HepG2 (cell line): ENCODE measurements around the gene CT47A1. TPM values are rescaled to one million over a fixed set of nuclear protein-coding genes. Genes with fewer than 3 reads are reported as not detected.
"Not testable (repeated sequence)": the region's sequence is repeated elsewhere in the genome, so short reads cannot be mapped to it uniquely, and the experiment has no call there.

Source experiments
- ATAC-seq: fragments of 200-7000 bp; cut with Tn5 transposase; 3 replicates; pipeline ENCODE4 v1.9.1; 2020; ENCODE audit warnings: mild to moderate bottlenecking, moderate library complexity
- BruUV-seq: library from RNA; stranded (reverse); fragments of 400-500 nt; replicated peaks from 2 replicates; lab custom pipeline; 2021; lab: Mats Ljungman, UMichigan
- CTCF ChIA-PET: fragments of 300-600 bp; formaldehyde crosslinking; extraction: SDS; loops from one replicate; lab custom pipeline; 2021; ENCODE audit warnings: low total read pairs, inconsistent platforms, low intra/inter-chr PET ratio; lab: Yijun Ruan, JAX
- POLR2A ChIA-PET: fragments of 350-600 bp; sonication (Branson Sonifier 250); formaldehyde crosslinking; loops from one replicate; lab custom pipeline; 2020; ENCODE audit warnings: antibody characterized with exemption, inconsistent platforms; lab: Yijun Ruan, JAX
- DNase-seq: peaks from one replicate; pipeline ENCODE4 v3.0.0-alpha.2; 2015; ENCODE audit warnings: low spot score
- FAIRE-seq: peaks from 3 replicates; lab custom pipeline; 2011; peaks lifted over from hg19 to GRCh38; lab: Jason Lieb, UNC
- H2AFZ ChIP-seq: one replicate; pipeline ENCODE4 v1.6.1; 2011; ENCODE audit warnings: low read length, inconsistent platforms
- H3K27ac ChIP-seq: fragments of 300-600 bp; 3 replicates; pipeline ENCODE4 v1.8.0; 2011; ENCODE audit warnings: mixed run types, mild to moderate bottlenecking, mixed read lengths, low read length, inconsistent platforms; ENCODE audit not compliant: insufficient read depth; ENCODE audit errors: extremely low read length
- H3K27me3 ChIP-seq, 2 experiments: fragments of 200-600 bp in 1 of 2; 2 replicates in 1 of 2; 3 replicates in 1 of 2; pipeline versions ENCODE4 v1.6.0 to v1.8.0; 2011; ENCODE audit warnings: low read length in 2 of 2, mild to moderate bottlenecking in 2 of 2, moderate library complexity in 2 of 2, inconsistent platforms in 1 of 2; ENCODE audit not compliant: insufficient read depth in 2 of 2, control insufficient read depth in 1 of 2
- H3K36me3 ChIP-seq, 2 experiments: fragments of 200-600 bp in 1 of 2; replicated peaks in 1 of 2; 2 replicates in 1 of 2; 3 replicates in 1 of 2; pipeline versions ENCODE4 v1.5.1 to v1.8.0; 2011; ENCODE audit warnings: low read length in 2 of 2, inconsistent platforms in 1 of 2; ENCODE audit not compliant: insufficient read depth in 2 of 2, control insufficient read depth in 1 of 2
- H3K4me1 ChIP-seq: 2 replicates; pipeline ENCODE4 v1.5.1; 2012; ENCODE audit warnings: low read length, inconsistent platforms; ENCODE audit not compliant: insufficient read depth
- H3K4me2 ChIP-seq: 2 replicates; pipeline ENCODE4 v1.6.0; 2011; ENCODE audit warnings: low read depth, low read length, inconsistent platforms
- H3K4me3 ChIP-seq, 3 experiments: fragments of 200-600 bp in 1 of 3; sonication (generic), shearing (Covaris generic) in 1 of 3; replicated peaks in 1 of 3; 2 replicates each; pipeline ENCODE4 v1.5.1; 2011 to 2016; ENCODE audit warnings: low read length in 3 of 3, inconsistent platforms in 2 of 3, low read depth in 2 of 3, mild to moderate bottlenecking in 2 of 3, control low read depth in 1 of 3, mixed read lengths in 1 of 3; ENCODE audit not compliant: insufficient read depth in 1 of 3
- H3K79me2 ChIP-seq: one replicate; pipeline ENCODE4 v1.6.1; 2011; ENCODE audit warnings: low read length, inconsistent platforms; ENCODE audit not compliant: insufficient read depth
- H3K9ac ChIP-seq: 2 replicates; pipeline ENCODE4 v1.6.0; 2011; ENCODE audit warnings: mild to moderate bottlenecking, low read depth, low read length, inconsistent platforms; ENCODE audit not compliant: insufficient read depth
- H3K9me3 ChIP-seq: 2 replicates; pipeline ENCODE4 v1.5.1; 2012; ENCODE audit warnings: mild to moderate bottlenecking, low read length
- H4K20me1 ChIP-seq: 2 replicates; pipeline ENCODE4 v1.6.0; 2011; ENCODE audit warnings: inconsistent platforms, mild to moderate bottlenecking, low read length, moderate library complexity; ENCODE audit not compliant: insufficient read depth
- SRSF9 ChIP-seq: fragments of 200-400 bp; formaldehyde crosslinking; IDR thresholded peaks from 2 replicates; pipeline ENCODE4 v1.6.1; 2018; ENCODE audit warnings: borderline replicate concordance, mild to moderate bottlenecking, low read depth, low read length; ENCODE audit not compliant: insufficient read depth, poor library complexity, severe bottlenecking
- ZNF354B ChIP-seq: sonication (generic); formaldehyde crosslinking; IDR thresholded peaks from 2 replicates; pipeline ENCODE4 v1.8.0; 2022; ENCODE audit warnings: mild to moderate bottlenecking, missing genetic modification reagents
- WGBS: methylation state at CpG from one replicate; pipeline ENCODE4 v1.1.6; 2017; ENCODE audit warnings: low lambda C conversion rate; 5-methylcytosine and 5-hydroxymethylcytosine counted together
- in situ Hi-C: cut with HindIII; loops from 2 replicates; pipeline ENCODE4 v1.10.0; 2017; ENCODE audit warnings: low pct_unique_long_range_greater_than_20kb; ENCODE audit not compliant: extremely low pct_ligation_motif_present
- intact Hi-C: fragments of 100-400 bp; cut with micrococcal nuclease; formaldehyde crosslinking; loops from one replicate; pipeline ENCODE4 v1.10.0; 2022; ENCODE audit not compliant: unreplicated experiment
- polyA plus RNA-seq, 8 experiments: library from polyadenylated mRNA; depleted of rRNA in 3 of 8; stranded (reverse) in 7 of 8; unstranded in 1 of 8; fragments of >200 nt; fragmentation: Illumina TruSeq in 4 of 8; extraction: Trizol in 4 of 8; gene quantifications; 2 replicates each; pipeline versions ENCODE4 v1.2.1 to v1.2.3, GENCODE V29; 2011 to 2016; ENCODE audit warnings: low read depth in 4 of 8, missing spikeins in 1 of 8, mixed read lengths in 1 of 8; ENCODE audit not compliant: insufficient read depth in 1 of 8
- small RNA-seq, 3 experiments: library from RNA; depleted of rRNA; stranded (forward); fragments of <200 nt; gene quantifications; one replicate each; pipeline ENCODE3, GENCODE V24; 2012; ENCODE audit warnings: low read depth in 2 of 3, low replicate concordance in 1 of 3; ENCODE audit not compliant: insufficient read length in 3 of 3, insufficient read depth in 2 of 3
- total RNA-seq, 5 experiments: library from RNA; depleted of rRNA; stranded (reverse); fragments of >200 nt; fragmentation: Illumina TruSeq; extraction: Trizol; gene quantifications; 2 replicates each; pipeline ENCODE4 v1.2.3, GENCODE V29; 2016; ENCODE audit warnings: low read depth in 1 of 5

The CT47A1 gene
- total and polyA plus RNA-seq, 2 of the 13 experiments (the other 11 are each of a cell fraction or from before 2014, with no cell fraction given) = not detected

DNA sequence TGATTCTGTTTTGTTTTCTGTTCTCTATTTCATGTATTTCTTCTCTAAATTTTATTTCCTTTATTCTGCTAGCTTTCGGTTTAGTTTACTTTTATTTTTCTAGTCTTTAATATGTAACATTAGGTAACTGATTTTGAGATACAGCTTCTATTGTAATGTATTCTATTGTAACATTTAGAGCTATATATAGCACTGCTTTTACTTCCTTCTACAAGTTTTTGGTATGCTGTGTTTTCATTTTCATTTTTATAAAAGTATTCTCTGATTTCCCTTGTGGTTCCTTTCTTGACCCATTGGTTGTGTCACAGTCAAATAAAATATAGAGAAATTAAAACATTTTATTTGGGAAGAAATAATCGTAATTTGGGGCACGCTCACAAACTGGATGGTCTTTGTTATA, 13.9 kb upstream of the CT47A1 start (continued):
- TF ChIP-seq ZNF354B (CRISPR knock-in tag) (no peak), SRSF9 (no peak)
- TF ChIP-seq, all 625 proteins: peak for 0

DNA sequence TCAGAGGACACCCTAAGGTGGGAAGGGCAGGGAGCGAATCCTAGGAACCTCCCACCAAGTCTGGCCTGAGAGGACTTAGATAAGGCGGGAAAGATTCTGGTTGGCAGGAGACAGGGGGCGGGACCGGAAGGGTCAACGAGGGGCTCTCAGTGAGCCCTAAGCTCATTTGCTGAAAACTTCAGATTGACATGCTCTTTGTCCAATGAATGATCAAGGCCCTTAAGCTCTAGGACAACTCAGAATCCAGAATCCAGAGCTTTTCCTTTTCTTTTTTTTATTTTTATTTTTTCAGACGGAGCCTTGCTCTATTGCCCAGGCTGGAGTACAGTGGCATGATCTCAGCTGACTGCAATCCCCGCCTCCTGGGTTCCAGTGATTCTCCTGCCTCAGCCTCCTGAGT, 29.1 kb downstream of the CT47A1 start, which contains the start of gene CT47A7:
Gene CT47A7, minus strand, starts transcription at position 101 of the 400 bp plus-strand sequence. CDS start 255 bp downstream, outside the sequence.
- H3K4me3 ChIP-seq, ATAC-seq, BruUV-seq, H4K20me1 ChIP-seq, H3K9ac ChIP-seq, H2AFZ ChIP-seq, FAIRE-seq, H3K27ac ChIP-seq, H3K4me2 ChIP-seq, H3K4me1 ChIP-seq, in situ Hi-C loops, H3K79me2 ChIP-seq, H3K36me3 ChIP-seq, intact Hi-C loops, H3K27me3 ChIP-seq, CTCF ChIA-PET, H3K9me3 ChIP-seq, POLR2A ChIA-PET, DNase-seq: not testable (repeated sequence)
- no CpG with 5 or more reads among the region's 7 CpGs for whole genome bisulfite sequencing

Small RNA genes lying within 50 kb of the gene (small RNA-seq; reads per million reads assigned to genes)
- gene AL670379.1 = 0 reads per million in 3 experiments
- 0 reads per million in 3 experiments for gene AL670379.10
- gene AL670379.11 = 0 reads per million in 3 experiments
- 0 reads per million in 3 experiments for gene AL670379.12
- 0 reads per million in 3 experiments for gene AL670379.2
- 0 reads per million in 3 experiments for gene AL670379.3
- 0 reads per million in 3 experiments for gene AL670379.4
- gene AL670379.5 = 0 reads per million in 3 experiments
- 0 reads per million in 3 experiments for gene AL670379.6
- gene AL670379.7 = 0 reads per million in 3 experiments
- gene AL670379.8 = 0 reads per million in 3 experiments
- gene AL670379.9 = 0 reads per million in 3 experiments

Other genes starting within 250 kb of the CT47A1 start
- not detected in 2 replicates for gene CT47B1, start 109.9 kb downstream of the CT47A1 start, total RNA-seq (2016; rRNA removed; fragmentation: Illumina TruSeq; extraction: Trizol)
- not detected in 2 replicates for gene CT47B1, start 109.9 kb downstream of the CT47A1 start, polyA plus RNA-seq (2011; rRNA removed)
- gene CT47A11, start 48.6 kb downstream of the CT47A1 start, total RNA-seq (2016; rRNA removed; fragmentation: Illumina TruSeq; extraction: Trizol) = not detected in 2 replicates
- not detected in 2 replicates for gene CT47A11, start 48.6 kb downstream of the CT47A1 start, polyA plus RNA-seq (2011; rRNA removed)
- not detected in 2 replicates for gene CT47A10, start 43.7 kb downstream of the CT47A1 start, total RNA-seq (2016; rRNA removed; fragmentation: Illumina TruSeq; extraction: Trizol)
- gene CT47A10, start 43.7 kb downstream of the CT47A1 start, polyA plus RNA-seq (2011; rRNA removed) = not detected in 2 replicates
- not detected in 2 replicates for gene CT47A9, start 38.9 kb downstream of the CT47A1 start, total RNA-seq (2016; rRNA removed; fragmentation: Illumina TruSeq; extraction: Trizol)
- not detected in 2 replicates for gene CT47A9, start 38.9 kb downstream of the CT47A1 start, polyA plus RNA-seq (2011; rRNA removed)
- gene CT47A8, start 34.0 kb downstream of the CT47A1 start, total RNA-seq (2016; rRNA removed; fragmentation: Illumina TruSeq; extraction: Trizol) = not detected in 2 replicates
- not detected in 2 replicates for gene CT47A8, start 34.0 kb downstream of the CT47A1 start, polyA plus RNA-seq (2011; rRNA removed)
- gene CT47A7, start 29.2 kb downstream of the CT47A1 start, total RNA-seq (2016; rRNA removed; fragmentation: Illumina TruSeq; extraction: Trizol) = not detected in 2 replicates
- gene CT47A7, start 29.2 kb downstream of the CT47A1 start, polyA plus RNA-seq (2011; rRNA removed) = not detected in 2 replicates
- gene CT47A6, start 24.3 kb downstream of the CT47A1 start, total RNA-seq (2016; rRNA removed; fragmentation: Illumina TruSeq; extraction: Trizol) = not detected in 2 replicates
- not detected in 2 replicates for gene CT47A6, start 24.3 kb downstream of the CT47A1 start, polyA plus RNA-seq (2011; rRNA removed)
- gene CT47A5, start 19.4 kb downstream of the CT47A1 start, total RNA-seq (2016; rRNA removed; fragmentation: Illumina TruSeq; extraction: Trizol) = not detected in 2 replicates
- gene CT47A5, start 19.4 kb downstream of the CT47A1 start, polyA plus RNA-seq (2011; rRNA removed) = not detected in 2 replicates
- gene CT47A4, start 14.6 kb downstream of the CT47A1 start, total RNA-seq (2016; rRNA removed; fragmentation: Illumina TruSeq; extraction: Trizol) = not detected in 2 replicates
- gene CT47A4, start 14.6 kb downstream of the CT47A1 start, polyA plus RNA-seq (2011; rRNA removed) = not detected in 2 replicates
- not detected in 2 replicates for gene CT47A3, start 9.7 kb downstream of the CT47A1 start, total RNA-seq (2016; rRNA removed; fragmentation: Illumina TruSeq; extraction: Trizol)
- gene CT47A3, start 9.7 kb downstream of the CT47A1 start, polyA plus RNA-seq (2011; rRNA removed) = not detected in 2 replicates
- gene CT47A2, start 4.8 kb downstream of the CT47A1 start, total RNA-seq (2016; rRNA removed; fragmentation: Illumina TruSeq; extraction: Trizol) = not detected in 2 replicates
- not detected in 2 replicates for gene CT47A2, start 4.8 kb downstream of the CT47A1 start, polyA plus RNA-seq (2011; rRNA removed)
- gene GLUD2, start 61.9 kb upstream of the CT47A1 start, total RNA-seq (2016; rRNA removed; fragmentation: Illumina TruSeq; extraction: Trizol) = 8.0 and 10.4 TPM in 2 replicates
- gene GLUD2, start 61.9 kb upstream of the CT47A1 start, polyA plus RNA-seq (2011; rRNA removed) = 2.7 and 3.4 TPM in 2 replicates